Measurements from ENCODE around the gene UTS2B.

UTS2B gene

DNA sequence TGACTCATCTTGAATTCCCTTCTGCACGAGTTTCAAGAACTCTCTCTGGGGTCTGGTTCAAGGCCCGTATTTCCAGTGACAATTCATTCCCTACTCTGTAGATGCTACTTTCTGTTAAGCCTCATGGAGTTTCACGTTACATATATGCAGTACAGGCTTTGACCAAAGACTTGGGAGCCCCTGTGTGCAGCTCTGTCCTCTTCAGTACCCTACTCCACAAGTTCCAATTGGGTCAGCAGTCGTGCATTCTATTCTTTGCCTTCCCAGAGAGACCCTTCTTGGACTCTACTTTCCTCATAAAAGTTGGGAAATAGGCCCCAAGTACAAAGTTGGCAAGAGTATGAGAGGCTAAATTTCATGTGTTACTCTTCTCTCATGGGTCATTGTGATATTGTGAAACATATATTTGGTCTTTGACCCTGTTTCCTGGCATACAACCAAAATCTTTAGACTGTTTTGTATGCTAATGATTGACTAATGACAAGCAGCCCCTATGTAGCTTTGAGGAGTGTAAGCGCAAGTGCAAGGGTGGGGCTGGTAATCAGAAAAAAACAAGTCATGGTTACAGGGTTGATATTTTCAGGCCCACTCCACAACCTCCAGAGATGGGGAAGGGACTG is 16.1 kb downstream of the UTS2B start:
- Mint-ChIP-seq H3K9me3 (no peaks in the 10 kb centered on the region), H3K4me3 (no peak overlapping the region), H3K4me1 (no peaks in the 10 kb centered on the region), H3K36me3 (no peaks in the 10 kb centered on the region), H3K27ac (no peak overlapping the region)
- ATAC-seq, result no peak
- no peak for DNase-seq (ENCODE audit: low spot score in 2 of 2)

DNA sequence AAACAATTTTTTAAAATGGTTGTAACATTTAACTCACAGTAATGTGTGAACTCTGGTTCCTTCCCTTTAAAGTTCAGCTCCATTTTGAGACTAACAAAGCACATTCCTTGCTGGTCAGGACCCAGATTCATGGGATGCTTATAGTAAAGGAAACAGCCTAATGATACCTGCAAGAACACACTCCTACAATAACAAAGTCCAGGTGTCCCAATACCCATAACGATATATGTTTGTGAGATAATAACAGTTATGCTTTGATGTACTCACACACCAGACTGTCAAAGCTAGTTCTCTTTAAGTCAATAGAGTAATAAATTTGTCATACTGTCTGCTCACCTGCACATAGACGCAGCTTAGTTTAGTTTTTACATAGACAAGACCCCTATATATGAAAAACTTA is 17.0 kb downstream of the UTS2B start:
- ATAC-seq (no peak), DNase-seq (ENCODE audit: low spot score in 2 of 2) (no peak)
- Mint-ChIP-seq H3K9me3 (no peaks in the 10 kb centered on the region), H3K4me1 (no peaks in the 10 kb centered on the region), H3K27ac (no peak overlapping the region), H3K4me3 (no peak overlapping the region), H3K36me3 (no peaks in the 10 kb centered on the region)

DNA sequence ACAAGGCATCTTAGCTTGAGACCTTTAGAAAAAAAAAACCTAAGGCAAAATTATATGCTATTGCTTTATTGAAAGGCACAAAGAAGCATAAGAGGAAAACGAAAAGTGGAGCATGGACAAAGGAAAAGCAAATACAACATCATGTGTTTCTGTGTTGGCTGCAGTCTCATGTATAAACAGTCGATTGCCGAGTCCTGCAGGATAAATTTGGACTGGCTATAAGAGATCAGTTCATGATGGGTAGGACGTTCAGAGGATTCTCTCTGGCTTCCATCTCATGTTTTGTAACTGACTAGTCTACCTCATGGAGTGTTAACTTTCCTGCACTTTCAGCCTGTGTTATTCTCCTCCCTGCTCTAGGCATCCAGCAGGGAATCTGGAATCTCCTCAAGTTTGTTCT is 23.0 kb downstream of the UTS2B start:
- DNase-seq (ENCODE audit: low spot score in 2 of 2) (no peak), ATAC-seq (no peak)
- no peaks in the 10 kb centered on the region for H3K36me3 Mint-ChIP-seq
- H3K27ac Mint-ChIP-seq, result no peak overlapping the region
- H3K4me1 Mint-ChIP-seq, result no peaks in the 10 kb centered on the region
- no peak overlapping the region for H3K4me3 Mint-ChIP-seq
- H3K9me3 Mint-ChIP-seq, result peaks cover 3% of the 10 kb centered on the region

DNA sequence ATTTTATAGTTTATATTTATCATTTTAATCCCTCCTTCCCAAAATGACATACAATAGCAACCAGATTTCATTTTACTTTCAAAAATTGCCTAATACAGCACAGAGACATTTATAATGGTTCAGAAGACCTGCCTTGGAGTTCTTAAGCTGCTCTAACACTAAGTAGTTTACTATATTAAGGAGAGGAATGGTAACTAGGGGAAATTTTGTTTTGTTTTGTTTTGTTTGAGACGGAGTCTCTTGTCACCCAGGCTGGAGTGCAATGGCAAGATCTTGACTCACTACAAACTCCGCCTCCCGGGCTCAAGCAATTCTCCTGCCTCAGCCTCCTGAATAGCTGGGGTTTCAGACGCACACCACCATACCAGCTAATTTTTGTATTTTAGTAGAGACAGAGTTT is 23.9 kb downstream of the UTS2B start:
- no peak for ATAC-seq
- Mint-ChIP-seq H3K27ac (no peak overlapping the region), H3K36me3 (no peaks in the 10 kb centered on the region), H3K9me3 (peaks cover 3% of the 10 kb centered on the region), H3K4me3 (no peak overlapping the region), H3K4me1 (no peaks in the 10 kb centered on the region)
- no peak for DNase-seq (ENCODE audit: low spot score in 2 of 2)

DNA sequence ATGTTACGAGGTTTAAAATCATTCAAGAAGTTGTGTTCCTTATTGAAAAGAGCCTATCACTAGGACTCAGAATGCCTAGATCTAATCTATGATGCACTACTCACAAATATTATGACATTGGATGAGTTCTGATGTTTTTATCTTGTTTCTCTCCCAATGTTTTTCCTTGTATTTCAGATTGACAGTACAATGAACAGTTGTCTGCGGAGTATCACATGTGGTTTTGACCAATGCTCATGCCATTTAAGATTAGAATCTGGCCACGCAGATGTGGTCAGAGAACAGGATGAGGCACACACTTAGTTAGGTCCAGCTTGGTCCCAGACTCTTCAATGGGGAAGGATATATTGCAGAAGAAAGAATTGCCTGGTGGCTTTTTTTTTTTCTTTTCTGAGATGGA is 26.7 kb downstream of the UTS2B start:
- H3K4me1 Mint-ChIP-seq, result no peaks in the 10 kb centered on the region
- ATAC-seq (no peak), DNase-seq (ENCODE audit: low spot score in 2 of 2) (no peak)
- H3K9me3 Mint-ChIP-seq, result peaks cover 3% of the 10 kb centered on the region
- no peak overlapping the region for H3K27ac Mint-ChIP-seq
- H3K4me3 Mint-ChIP-seq, result no peak overlapping the region
- no peaks in the 10 kb centered on the region for H3K36me3 Mint-ChIP-seq

DNA sequence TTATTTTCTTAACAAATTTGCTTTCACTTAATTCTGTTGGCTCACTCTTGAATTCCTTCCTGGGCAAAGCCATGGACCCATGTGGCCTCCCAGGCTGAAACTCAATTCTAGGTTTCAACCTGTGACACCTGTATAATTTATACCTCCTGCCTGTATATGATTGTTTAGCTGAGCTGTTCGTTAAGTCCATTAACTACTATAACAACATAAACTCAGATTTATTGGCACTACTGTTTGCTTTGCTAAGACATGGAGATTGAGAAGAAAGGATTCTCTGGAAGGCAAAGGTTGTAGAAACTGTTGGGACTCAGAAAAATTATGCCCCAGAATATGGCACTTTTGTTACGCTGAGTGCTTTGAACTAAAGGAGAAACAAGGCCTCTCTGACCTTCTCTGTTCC is 27.9 kb downstream of the UTS2B start:
- Mint-ChIP-seq H3K27ac (no peak overlapping the region), H3K4me1 (no peaks in the 10 kb centered on the region), H3K36me3 (no peaks in the 10 kb centered on the region), H3K4me3 (no peak overlapping the region), H3K9me3 (peaks cover 3% of the 10 kb centered on the region)
- ATAC-seq (no peak), DNase-seq (ENCODE audit: low spot score in 2 of 2) (no peak)

DNA sequence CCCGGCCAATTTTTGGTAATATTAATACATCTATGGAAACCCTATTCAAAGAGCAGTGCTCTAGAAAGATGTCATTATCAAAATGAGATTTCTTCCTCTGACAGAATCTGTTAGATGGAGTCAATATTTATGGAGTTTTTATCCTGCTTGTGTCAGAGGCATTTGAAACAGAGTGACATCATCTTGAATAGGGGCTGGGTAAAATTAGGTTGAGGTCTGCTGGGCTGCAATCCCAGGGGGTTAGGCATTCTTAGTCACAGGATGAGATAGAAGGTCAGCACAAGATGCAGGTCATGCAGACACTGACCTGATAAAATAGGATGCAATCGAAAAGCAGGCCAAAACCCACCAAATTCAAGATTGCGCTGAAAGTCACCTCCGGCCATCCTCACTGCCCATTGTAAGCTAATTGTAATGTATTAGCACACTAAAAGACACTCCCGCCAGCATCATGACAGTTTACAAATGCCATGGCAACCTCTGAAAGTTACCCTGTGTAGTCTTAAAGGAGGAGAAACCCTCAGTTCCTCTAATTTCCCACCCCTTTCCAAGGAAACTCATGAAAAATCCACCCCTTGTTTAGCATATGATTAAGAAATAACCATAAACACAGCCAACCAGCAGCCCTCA is 28.4 kb downstream of the UTS2B start:
- Mint-ChIP-seq H3K4me3 (no peak overlapping the region), H3K9me3 (peaks cover 3% of the 10 kb centered on the region), H3K27ac (no peak overlapping the region), H3K4me1 (no peaks in the 10 kb centered on the region), H3K36me3 (no peaks in the 10 kb centered on the region)
- no peak for ATAC-seq
- DNase-seq (ENCODE audit: low spot score in 2 of 2), result no peak

DNA sequence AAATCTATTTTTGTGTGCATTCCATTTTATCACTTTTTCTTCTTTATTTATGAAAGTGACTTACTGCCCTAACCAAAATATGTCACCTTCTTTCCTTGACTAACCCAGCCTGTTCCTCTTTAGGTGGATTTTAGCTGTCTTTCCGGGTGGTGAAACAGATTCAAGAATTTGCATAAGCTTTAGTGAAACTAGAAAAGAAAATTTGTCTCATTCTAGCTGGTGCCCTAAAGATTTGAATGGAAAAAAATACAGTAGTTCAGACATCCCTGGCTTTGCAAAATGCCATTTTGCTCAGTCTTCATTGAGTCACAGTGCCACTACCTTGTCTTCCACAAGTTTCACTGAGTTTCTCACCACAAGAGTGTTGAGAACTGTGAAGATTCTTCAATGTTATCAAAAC is 29.3 kb downstream of the UTS2B start:
- no peak for ATAC-seq

DNA sequence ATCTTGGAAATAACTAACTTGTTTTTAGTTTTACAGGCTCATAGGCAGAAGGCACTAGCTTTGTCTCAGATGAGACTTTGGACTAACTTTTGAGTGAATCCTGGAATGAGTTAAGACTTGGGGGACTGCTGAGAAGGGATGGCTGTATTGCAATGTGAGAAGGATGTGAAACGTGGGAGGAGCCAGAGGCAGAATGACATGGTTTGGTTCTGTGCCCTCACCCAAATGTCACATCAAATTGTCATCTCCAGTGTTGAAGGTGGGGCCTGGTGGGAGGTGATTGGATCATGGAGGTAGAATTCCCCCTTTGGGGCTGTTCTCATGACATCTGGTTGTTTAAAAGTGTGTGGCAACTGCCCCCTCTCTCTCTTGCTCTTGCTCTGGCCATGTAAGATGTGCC is 29.9 kb downstream of the UTS2B start:
- no peaks in the 10 kb centered on the region for H3K36me3 Mint-ChIP-seq
- peaks cover 3% of the 10 kb centered on the region for H3K9me3 Mint-ChIP-seq
- peak; percentile 28 for ATAC-seq
- no peak overlapping the region for H3K4me3 Mint-ChIP-seq
- no peak for DNase-seq (ENCODE audit: low spot score in 2 of 2)
- H3K27ac Mint-ChIP-seq, result no peak overlapping the region
- no peaks in the 10 kb centered on the region for H3K4me1 Mint-ChIP-seq

More for the DNA sequence above, 29.3 kb downstream of the UTS2B start:
- no peak for DNase-seq (ENCODE audit: low spot score in 2 of 2)
- Mint-ChIP-seq H3K36me3 (no peaks in the 10 kb centered on the region), H3K4me1 (no peaks in the 10 kb centered on the region), H3K4me3 (no peak overlapping the region), H3K9me3 (peaks cover 3% of the 10 kb centered on the region), H3K27ac (no peak overlapping the region)

DNA sequence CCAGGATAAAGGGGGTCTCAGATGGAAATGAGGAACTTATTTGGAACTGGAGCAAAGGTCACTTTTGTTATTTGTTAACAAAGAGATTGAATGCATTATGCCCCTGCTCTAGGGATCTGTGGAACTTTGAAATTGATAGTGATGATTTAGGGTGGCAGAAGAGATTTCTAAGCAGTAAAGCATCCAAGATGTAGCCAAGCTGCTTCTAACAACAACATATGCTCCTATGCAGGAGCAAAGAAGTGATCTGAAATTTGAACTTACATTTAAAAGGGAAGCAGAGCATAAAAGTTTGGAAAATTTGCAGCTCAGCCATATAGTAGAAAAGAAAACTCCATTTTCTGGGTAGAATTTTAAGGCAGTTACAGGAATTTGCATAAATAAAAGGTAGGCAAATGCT is 31.5 kb downstream of the UTS2B start:
- no peaks in the 10 kb centered on the region for H3K9me3 Mint-ChIP-seq
- no peak overlapping the region for H3K4me3 Mint-ChIP-seq
- H3K27ac Mint-ChIP-seq, result no peak overlapping the region
- ATAC-seq (no peak), DNase-seq (ENCODE audit: low spot score in 2 of 2) (no peak)
- H3K4me1 Mint-ChIP-seq, result no peaks in the 10 kb centered on the region
- no peaks in the 10 kb centered on the region for H3K36me3 Mint-ChIP-seq

DNA sequence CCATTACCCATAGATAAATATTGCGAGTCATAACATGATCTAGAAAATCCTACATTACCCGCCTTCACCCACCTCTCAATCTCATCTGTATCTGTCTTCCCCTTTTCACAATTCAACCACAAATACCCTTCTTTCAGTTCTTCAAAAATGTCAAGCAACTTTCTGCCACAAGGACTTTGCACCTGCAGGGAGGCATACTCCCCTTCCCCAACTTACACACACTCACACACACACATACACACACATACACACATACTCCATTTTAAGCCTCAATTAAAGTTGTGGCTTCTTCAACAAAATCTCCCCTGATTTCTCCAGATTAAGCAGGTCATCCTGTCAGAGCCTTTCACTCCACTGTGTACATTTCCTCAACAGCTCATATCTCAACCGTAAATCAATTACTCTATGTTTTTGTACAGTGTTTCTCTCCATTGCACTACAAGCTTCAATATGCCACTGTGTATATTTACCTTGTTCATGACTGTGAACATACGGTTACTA is 34.2 kb downstream of the UTS2B start:
- no peaks in the 10 kb centered on the region for H3K4me1 Mint-ChIP-seq
- H3K4me3 Mint-ChIP-seq, result no peak overlapping the region
- ATAC-seq, result peak; percentile 16

DNA sequence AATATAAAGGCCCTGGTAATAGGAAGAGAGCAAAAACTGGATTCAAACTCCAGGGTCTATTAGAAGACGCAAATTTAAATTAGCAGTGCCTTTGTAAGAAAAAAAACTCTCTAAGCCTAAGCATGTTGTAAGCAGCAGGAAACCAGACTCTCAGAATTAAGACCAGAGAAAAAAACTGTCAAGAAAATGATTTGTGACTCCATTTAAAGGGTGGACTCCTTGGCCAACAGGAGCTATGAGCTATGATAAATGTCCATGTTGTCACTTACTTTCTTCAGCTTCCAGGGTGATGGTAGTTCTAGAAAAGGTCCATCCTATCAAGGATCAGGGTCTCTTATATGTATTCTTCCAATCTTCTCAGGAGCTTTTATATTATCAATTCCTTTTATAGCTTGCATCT is 36.0 kb downstream of the UTS2B start:
- Mint-ChIP-seq H3K36me3 (no peaks in the 10 kb centered on the region), H3K4me3 (no peak overlapping the region), H3K27ac (no peak overlapping the region), H3K9me3 (no peaks in the 10 kb centered on the region), H3K4me1 (no peaks in the 10 kb centered on the region)
- ATAC-seq, result no peak
- no peak for DNase-seq (ENCODE audit: low spot score in 2 of 2)

More for the DNA sequence above, 34.2 kb downstream of the UTS2B start:
- H3K36me3 Mint-ChIP-seq, result no peaks in the 10 kb centered on the region
- no peak for DNase-seq (ENCODE audit: low spot score in 2 of 2)
- no peak overlapping the region for H3K27ac Mint-ChIP-seq
- H3K9me3 Mint-ChIP-seq, result no peaks in the 10 kb centered on the region

DNA sequence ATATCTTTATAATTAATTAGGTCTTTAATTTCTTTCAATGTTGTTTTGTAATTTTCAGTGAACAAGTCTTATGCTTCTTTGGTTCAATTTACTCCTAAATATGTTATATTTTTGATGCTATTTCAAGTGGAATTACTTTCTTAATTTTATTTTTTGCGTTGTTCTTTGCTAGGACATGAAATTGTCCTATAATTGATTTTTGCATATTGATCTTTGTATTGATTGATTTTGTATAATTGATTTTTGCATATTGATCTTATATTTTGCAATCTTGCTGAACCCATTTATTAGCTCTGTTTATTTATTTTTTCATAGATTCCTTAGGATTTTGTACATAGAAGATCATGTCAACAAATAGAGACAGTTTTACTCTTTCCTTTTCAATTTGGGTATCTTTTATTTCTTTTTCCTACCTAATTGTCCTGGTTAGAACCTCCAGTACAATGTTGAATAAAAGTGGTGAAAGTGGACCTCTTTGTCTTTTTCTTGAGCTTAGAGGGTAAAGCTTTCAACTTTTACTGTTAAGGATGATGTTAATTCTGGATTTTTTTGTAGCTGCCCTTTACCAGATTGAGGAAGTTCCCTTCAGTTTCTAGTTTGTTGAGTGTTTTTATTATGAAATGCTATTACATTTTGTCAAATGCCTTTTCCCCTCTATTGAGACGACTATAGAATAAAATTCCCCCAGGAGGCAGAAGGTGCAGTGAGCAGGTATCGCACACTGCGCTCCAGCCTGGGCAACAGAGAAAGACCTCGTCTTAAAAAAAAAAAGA is 37.9 kb downstream of the UTS2B start:
- Mint-ChIP-seq H3K9me3 (no peaks in the 10 kb centered on the region), H3K4me1 (no peaks in the 10 kb centered on the region), H3K36me3 (no peaks in the 10 kb centered on the region), H3K4me3 (no peak overlapping the region), H3K27ac (no peak overlapping the region)
- ATAC-seq (no peak), DNase-seq (ENCODE audit: low spot score in 2 of 2) (no peak)

DNA sequence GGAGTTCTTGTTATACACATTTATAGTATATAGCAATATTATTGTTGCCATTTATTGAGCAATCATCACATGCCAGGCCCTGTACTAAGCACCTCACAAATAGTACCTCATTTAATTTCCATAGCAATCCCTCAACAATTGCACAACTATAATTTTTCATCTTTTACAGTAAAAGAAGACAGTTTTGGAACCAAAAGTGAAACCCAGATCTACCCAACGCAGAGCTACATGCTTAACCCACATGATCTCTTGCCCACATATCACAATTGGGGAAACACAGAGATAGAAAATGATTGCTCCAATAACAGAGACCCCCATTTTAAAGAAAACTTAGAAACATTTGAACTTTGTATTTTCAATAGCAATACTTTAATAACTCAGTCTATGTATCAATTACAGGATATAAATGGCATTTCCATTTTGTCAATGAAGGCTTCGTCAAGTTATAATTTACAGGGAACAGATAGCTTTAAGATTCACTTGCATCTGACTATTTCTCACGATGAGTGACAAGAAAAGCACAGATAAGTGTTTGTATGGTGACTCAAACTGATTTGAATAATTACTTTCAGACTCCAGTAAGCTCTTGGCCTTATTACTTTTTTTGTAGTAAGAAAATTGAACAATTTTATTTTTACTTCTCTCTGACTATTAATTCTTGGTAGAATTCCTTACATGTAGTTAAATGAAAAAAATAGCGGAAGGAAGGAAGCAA is 39.9 kb downstream of the UTS2B start:
- Mint-ChIP-seq H3K4me3 (no peak overlapping the region), H3K36me3 (no peaks in the 10 kb centered on the region), H3K27ac (no peak overlapping the region), H3K9me3 (no peaks in the 10 kb centered on the region), H3K4me1 (no peaks in the 10 kb centered on the region)
- DNase-seq (ENCODE audit: low spot score in 2 of 2) (no peak), ATAC-seq (peak; percentile 32)

DNA sequence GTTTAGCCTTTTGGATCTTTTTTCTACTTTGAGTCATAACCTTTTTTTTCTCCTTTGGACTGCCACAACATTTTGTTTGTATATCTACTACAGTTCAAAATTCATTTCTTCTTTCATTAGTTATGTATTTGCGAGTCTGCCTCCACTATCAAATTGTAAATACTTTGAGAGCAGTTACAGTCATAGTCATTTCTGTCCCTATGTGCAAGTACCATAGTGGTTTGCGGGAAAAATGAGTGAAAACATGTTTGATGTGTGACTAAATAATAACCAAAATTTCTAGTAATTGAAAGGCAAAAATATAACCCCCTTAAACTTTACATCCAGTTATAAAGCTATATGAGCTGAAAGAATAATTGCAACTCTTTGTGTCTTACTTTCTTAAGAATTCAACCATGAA is 46.9 kb downstream of the UTS2B start:
- H3K27ac Mint-ChIP-seq, result no peak overlapping the region
- no peak overlapping the region for H3K4me3 Mint-ChIP-seq
- H3K9me3 Mint-ChIP-seq, result no peaks in the 10 kb centered on the region
- peak; percentile 50 for ATAC-seq
- DNase-seq (ENCODE audit: low spot score in 2 of 2), result no peak
- H3K4me1 Mint-ChIP-seq, result no peaks in the 10 kb centered on the region
- no peaks in the 10 kb centered on the region for H3K36me3 Mint-ChIP-seq

All from stimulated activated effector memory CD8-positive, alpha-beta T cell treated with anti-CD3 and anti-CD28 coated beads, Interleukin-12 subunit alpha, Interleukin-12 subunit beta, amount 100 ng/mL, for 72 hours (primary cell).